Keratinocyte (primary cell): Measurements from ENCODE around the gene FFAR2. TPM values are rescaled to one million over a fixed set of nuclear protein-coding genes. Genes with fewer than 3 reads are reported as not detected.

Experiments used
- DNase-seq: peaks from one replicate; pipeline ENCODE4 v3.0.0-alpha.2; 2011; ENCODE audit warnings: low read depth, missing footprints, low spot score
- FAIRE-seq: peaks from 2 replicates; lab custom pipeline; 2011; peaks lifted over from hg19 to GRCh38; lab: Jason Lieb, UNC
- H2AFZ ChIP-seq: 2 replicates; pipeline ENCODE4 v1.6.0; 2012; ENCODE audit warnings: low read length, control low read depth, inconsistent platforms; ENCODE audit not compliant: control insufficient read depth
- H3K27ac ChIP-seq: 2 replicates; pipeline ENCODE4 v1.5.1; 2011; ENCODE audit warnings: low read length; ENCODE audit not compliant: control insufficient read depth, insufficient read depth
- H3K27me3 ChIP-seq: 3 replicates; pipeline ENCODE4 v1.6.0; 2011; ENCODE audit warnings: low read length; ENCODE audit not compliant: control insufficient read depth, insufficient read depth; ENCODE audit errors: extremely low read depth
- H3K36me3 ChIP-seq, 2 experiments: 2 replicates in 1 of 2; 3 replicates in 1 of 2; pipeline ENCODE4 v1.5.1; 2011; ENCODE audit warnings: low read length in 2 of 2, mild to moderate bottlenecking in 1 of 2; ENCODE audit not compliant: control insufficient read depth in 2 of 2, insufficient read depth in 2 of 2; ENCODE audit errors: extremely low read depth in 1 of 2
- H3K4me1 ChIP-seq: 3 replicates; pipeline ENCODE4 v1.5.1; 2011; ENCODE audit warnings: low read length; ENCODE audit not compliant: control insufficient read depth, insufficient read depth; ENCODE audit errors: extremely low read depth
- H3K4me2 ChIP-seq: 3 replicates; pipeline ENCODE4 v1.6.0; 2011; ENCODE audit warnings: low read depth, low read length; ENCODE audit not compliant: control insufficient read depth, insufficient read depth; ENCODE audit errors: extremely low read depth
- H3K4me3 ChIP-seq, 3 experiments: fragments of 200-600 bp in 1 of 3; sonication (generic) in 1 of 3; 2 replicates in 2 of 3; 3 replicates in 1 of 3; pipeline ENCODE4 v1.5.1; 2011 to 2016; ENCODE audit warnings: low read length in 3 of 3, mild to moderate bottlenecking in 3 of 3, control low read depth in 2 of 3, inconsistent platforms in 1 of 3, low read depth in 1 of 3, mixed read lengths in 1 of 3, mixed run types in 1 of 3, moderate library complexity in 1 of 3; ENCODE audit not compliant: control insufficient read depth in 2 of 3, insufficient read depth in 2 of 3; ENCODE audit errors: extremely low read depth in 1 of 3
- H3K79me2 ChIP-seq: 2 replicates; pipeline ENCODE4 v1.6.0; 2012; ENCODE audit warnings: low read length; ENCODE audit not compliant: control insufficient read depth, insufficient read depth
- H3K9ac ChIP-seq: 3 replicates; pipeline ENCODE4 v1.6.0; 2011; ENCODE audit warnings: low read length; ENCODE audit not compliant: control insufficient read depth, insufficient read depth; ENCODE audit errors: extremely low read depth
- H3K9me1 ChIP-seq: 3 replicates; pipeline ENCODE4 v1.6.0; 2011; ENCODE audit warnings: low read length; ENCODE audit not compliant: control insufficient read depth, insufficient read depth; ENCODE audit errors: extremely low read depth
- H3K9me3 ChIP-seq: 2 replicates; pipeline ENCODE4 v1.5.1; 2012; ENCODE audit warnings: low read depth, low read length; ENCODE audit not compliant: control insufficient read depth
- H4K20me1 ChIP-seq: 3 replicates; pipeline ENCODE4 v1.6.0; 2011; ENCODE audit warnings: low read length; ENCODE audit not compliant: control insufficient read depth, insufficient read depth; ENCODE audit errors: extremely low read depth
- CTCF ChIP-seq, 3 experiments: IDR thresholded peaks in 1 of 3; conservative IDR thresholded peaks in 1 of 3; optimal IDR thresholded peaks in 1 of 3; 2 replicates in 2 of 3; 3 replicates in 1 of 3; pipeline versions ENCODE3 to v1.5.1; 2011; ENCODE audit warnings: low read length in 3 of 3, mild to moderate bottlenecking in 3 of 3, moderate library complexity in 2 of 3, control low read depth in 1 of 3, inconsistent platforms in 1 of 3; ENCODE audit not compliant: insufficient read depth in 2 of 3; ENCODE audit errors: extremely low read depth in 1 of 3
- EZH2 ChIP-seq: IDR thresholded peaks from one replicate; pipeline ENCODE4 v1.6.1; 2012; ENCODE audit warnings: inconsistent platforms, mild to moderate bottlenecking, low read length, moderate library complexity
- dilution Hi-C: fragments of 300-500 bp; cut with MboI; formaldehyde crosslinking; loops from one replicate; pipeline ENCODE4 v1.7.0; 2020; ENCODE audit warnings: low sequenced_read_pairs; ENCODE audit not compliant: extremely low pct_ligation_motif_present
- polyA plus RNA-seq, 5 experiments: library from polyadenylated mRNA; depleted of rRNA in 3 of 5; stranded (reverse) in 3 of 5; stranded (forward) in 1 of 5; unstranded in 1 of 5; fragments of >200 nt; gene quantifications; 1 replicate in 1 of 5; 2 replicates in 3 of 5; 3 replicates in 1 of 5; pipeline versions ENCODE4 v1.2.1 to v1.2.3, GENCODE V29; 2011 to 2012; ENCODE audit warnings: missing spikeins in 2 of 5, low read depth in 1 of 5, low replicate concordance in 1 of 5

FFAR2 gene
- polyA plus RNA-seq, 1 donor (not counting 4 experiments of a cell fraction or from before 2014, with no cell fraction given): not detected

- Histone ChIP-seq H3K9ac (no peak overlapping the region), H3K4me1 (peaks cover 8% of the 10 kb centered on the region), H3K79me2 (no peaks in the 10 kb centered on the region), H3K9me1 (no peaks in the 10 kb centered on the region), H3K9me3 (no peaks in the 10 kb centered on the region), H4K20me1 (no peaks in the 10 kb centered on the region), H3K27ac (no peak overlapping the region), H3K27me3 (peaks cover 6% of the 10 kb centered on the region), H3K4me2 (no peak overlapping the region), H3K36me3 (no peaks in the 10 kb centered on the region), H2AFZ (no peak overlapping the region), H3K4me3 (no peak overlapping the region)
- TF ChIP-seq EZH2: no peak
- no peak for TF ChIP-seq CTCF (optimal IDR thresholded peaks at IDR 0.05 in 1 of 3, IDR thresholded peaks at IDR 0.05 in 1 of 3, conservative IDR thresholded peaks at IDR 0.05 in 1 of 3; ENCODE audit: extremely low read depth in 1 of 3, insufficient read depth in 2 of 3, low read length in 3 of 3)
- dilution Hi-C loops: no loop called here
- no peak for FAIRE-seq
- DNase-seq: no peak
These were observed 10.0 kb upstream of the FFAR2 start for GRCh38 chr19:35438096-35438495.

GRCh38 chr19:35438527-35438926 lies 9.5 kb upstream of the FFAR2 start:
- no peaks in the 10 kb centered on the region for H4K20me1 ChIP-seq
- peaks cover 8% of the 10 kb centered on the region for H3K4me1 ChIP-seq
- H3K9ac ChIP-seq: no peak overlapping the region
- no peak overlapping the region for H3K27ac ChIP-seq
- H3K36me3 ChIP-seq: no peaks in the 10 kb centered on the region
- peaks cover 6% of the 10 kb centered on the region for H3K27me3 ChIP-seq
- H3K79me2 ChIP-seq: no peaks in the 10 kb centered on the region
- H3K4me3 ChIP-seq: no peak overlapping the region
- no peaks in the 10 kb centered on the region for H3K9me1 ChIP-seq
- dilution Hi-C loops: no loop called here
- no peaks in the 10 kb centered on the region for H3K9me3 ChIP-seq
- no peak for DNase-seq
- H2AFZ ChIP-seq: no peak overlapping the region
- TF ChIP-seq CTCF (optimal IDR thresholded peaks at IDR 0.05 in 1 of 3, IDR thresholded peaks at IDR 0.05 in 1 of 3, conservative IDR thresholded peaks at IDR 0.05 in 1 of 3; ENCODE audit: extremely low read depth in 1 of 3, insufficient read depth in 2 of 3, low read length in 3 of 3) (no peak), EZH2 (no peak)
- no peak overlapping the region for H3K4me2 ChIP-seq
- no peak for FAIRE-seq
